Measurements from ENCODE around the gene ACSS1. TPM values are rescaled to one million over a fixed set of nuclear protein-coding genes. Genes with fewer than 3 reads are reported as not detected.

ACSS1 gene
- total RNA-seq, 2 donors from 2014 or later = 25.6 to 26.4 TPM

DNA sequence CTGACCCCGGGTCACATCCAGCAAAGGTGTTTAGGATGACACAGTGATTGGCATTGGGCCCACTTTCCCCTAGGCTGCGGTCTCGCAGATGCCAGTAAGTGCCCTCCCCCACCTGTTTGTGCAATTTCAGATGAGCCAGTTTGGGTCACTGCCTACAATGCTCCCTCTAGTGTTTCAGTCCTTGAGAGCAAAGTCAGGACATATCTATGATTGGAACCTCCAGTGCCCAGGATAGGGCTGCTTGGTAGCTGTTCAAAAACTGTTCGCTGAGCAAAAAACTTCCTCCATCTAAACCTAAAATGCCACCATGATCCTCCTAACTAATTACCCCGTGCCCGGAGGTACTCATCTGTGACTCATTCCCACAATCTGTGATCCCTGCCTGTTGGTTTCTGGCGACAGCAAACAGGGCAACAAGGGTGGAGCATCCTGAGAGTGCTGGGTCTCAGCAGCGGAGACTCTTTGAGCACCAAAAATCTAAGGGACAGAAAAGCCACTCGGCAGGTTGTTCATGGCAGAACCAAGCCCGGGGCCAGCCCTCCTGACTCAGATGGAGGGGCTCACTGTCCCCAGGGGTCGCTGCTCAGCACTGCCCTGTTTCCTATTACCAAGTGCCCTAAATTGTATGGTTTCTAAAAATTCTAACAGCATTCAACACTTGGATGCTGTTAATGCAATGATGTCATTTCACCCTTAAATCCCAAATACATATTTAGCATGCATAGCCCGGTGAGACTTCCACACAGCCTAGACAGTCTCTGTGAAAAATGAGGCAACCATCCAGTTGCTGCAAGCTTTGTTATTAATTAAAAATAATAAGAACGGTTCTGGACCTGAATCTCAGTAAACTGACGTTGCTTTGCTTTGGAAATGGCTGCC lies 19.0 kb upstream of the ACSS1 start:
- TF ChIP-seq CTCF (IDR thresholded peaks at IDR 0.05) = peak in 1 of 2 donors; percentile 35
- H3K4me3 ChIP-seq = peak overlapping the region in 1 of 2 donors; percentile 40
- peaks cover 3 to 17% of the 10 kb centered on the region in 2 donors for H3K27me3 ChIP-seq
- peaks cover 0 to 20% of the 10 kb centered on the region in 2 donors for H3K4me1 ChIP-seq
- DNase-seq (ENCODE audit: low spot score) = peak; percentile 50
- no peaks in the 10 kb centered on the region for H3K36me3 ChIP-seq
- no peak overlapping the region for H3K27ac ChIP-seq
- no peaks in the 10 kb centered on the region for H3K9me3 ChIP-seq

DNA sequence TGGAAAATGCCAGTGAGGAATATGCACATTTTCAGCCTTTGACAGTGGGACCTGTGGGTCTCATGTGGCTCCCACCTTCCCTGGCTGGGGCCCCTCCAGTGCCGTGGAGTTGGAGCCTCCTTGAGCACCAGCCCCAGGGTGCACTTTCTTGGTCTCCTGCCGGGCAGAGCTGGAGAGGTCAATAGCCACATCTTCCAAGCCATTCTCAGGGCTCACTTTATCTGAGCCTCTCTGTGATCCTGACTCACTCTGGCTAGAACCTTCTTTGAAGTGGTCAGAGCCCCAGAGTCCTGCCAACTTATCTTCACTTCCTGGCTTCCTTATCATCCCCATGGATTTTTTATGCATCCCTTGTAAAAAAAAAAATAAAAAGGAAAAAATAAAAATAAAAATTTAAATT lies 18.3 kb upstream of the ACSS1 start:
- no peak overlapping the region for H3K4me3 ChIP-seq
- H3K36me3 ChIP-seq = no peaks in the 10 kb centered on the region
- H3K27me3 ChIP-seq = peaks cover 0 to 9% of the 10 kb centered on the region in 2 donors
- no peak overlapping the region for H3K27ac ChIP-seq
- TF ChIP-seq CTCF (IDR thresholded peaks at IDR 0.05) = no peak
- H3K4me1 ChIP-seq = peaks cover 0 to 12% of the 10 kb centered on the region in 2 donors
- DNase-seq (ENCODE audit: low spot score) = peak; percentile 34
- H3K9me3 ChIP-seq = no peaks in the 10 kb centered on the region

DNA sequence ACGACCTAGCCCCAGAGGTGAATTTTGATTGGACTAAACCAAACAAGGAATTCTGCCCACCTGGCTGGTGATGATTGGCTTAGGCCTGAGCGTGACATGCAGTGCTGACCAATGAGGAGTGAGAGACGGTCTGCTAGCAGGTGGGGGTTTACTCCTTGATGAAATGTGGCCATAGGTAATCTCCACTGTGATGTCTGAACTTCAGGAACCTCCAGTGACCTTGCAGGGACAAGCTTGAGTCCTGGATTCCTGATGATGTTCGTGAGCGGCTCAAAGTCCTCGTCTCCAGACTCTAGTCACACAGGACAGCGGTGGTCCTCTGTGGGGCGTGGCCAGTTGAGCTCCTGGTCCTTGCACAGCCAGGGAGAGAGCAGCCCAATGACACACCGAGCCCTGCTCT lies 15.6 kb upstream of the ACSS1 start:
- peaks cover 0 to 3% of the 10 kb centered on the region in 2 donors for H3K27me3 ChIP-seq
- no peak overlapping the region for H3K4me3 ChIP-seq
- H3K36me3 ChIP-seq = no peaks in the 10 kb centered on the region
- TF ChIP-seq CTCF (IDR thresholded peaks at IDR 0.05) = no peak
- H3K4me1 ChIP-seq = peaks cover 0 to 10% of the 10 kb centered on the region in 2 donors
- no peaks in the 10 kb centered on the region for H3K9me3 ChIP-seq
- H3K27ac ChIP-seq = no peak overlapping the region
- DNase-seq (ENCODE audit: low spot score) = peak; percentile 56

DNA sequence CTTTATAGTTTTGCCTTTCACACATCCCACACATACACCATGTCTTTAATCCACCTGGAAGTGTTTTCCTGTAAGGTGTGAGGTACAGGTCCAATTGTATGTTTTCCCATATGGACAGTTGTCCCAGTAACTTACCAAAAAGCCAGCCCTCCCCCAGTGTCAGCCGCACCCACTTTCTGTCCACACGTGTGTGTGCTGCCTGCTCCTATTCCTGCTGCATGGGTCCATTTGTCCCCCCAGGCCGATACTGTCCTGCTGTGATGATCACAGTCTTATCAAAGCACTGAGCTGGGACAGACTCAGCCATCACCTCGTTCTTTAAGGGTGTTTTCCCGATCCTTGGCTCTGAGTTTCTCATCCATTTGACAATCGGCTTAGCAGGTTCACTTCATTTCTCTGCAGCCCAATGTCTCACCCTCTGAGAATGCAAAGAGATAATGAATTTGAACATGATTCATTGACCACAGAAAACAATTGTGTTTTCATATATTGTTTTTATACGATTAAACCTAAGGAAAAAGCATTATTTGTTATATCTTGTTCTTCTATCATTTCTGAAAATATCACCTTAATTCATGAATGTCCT lies 14.4 kb upstream of the ACSS1 start:
- TF ChIP-seq CTCF (IDR thresholded peaks at IDR 0.05) = no peak

DNA sequence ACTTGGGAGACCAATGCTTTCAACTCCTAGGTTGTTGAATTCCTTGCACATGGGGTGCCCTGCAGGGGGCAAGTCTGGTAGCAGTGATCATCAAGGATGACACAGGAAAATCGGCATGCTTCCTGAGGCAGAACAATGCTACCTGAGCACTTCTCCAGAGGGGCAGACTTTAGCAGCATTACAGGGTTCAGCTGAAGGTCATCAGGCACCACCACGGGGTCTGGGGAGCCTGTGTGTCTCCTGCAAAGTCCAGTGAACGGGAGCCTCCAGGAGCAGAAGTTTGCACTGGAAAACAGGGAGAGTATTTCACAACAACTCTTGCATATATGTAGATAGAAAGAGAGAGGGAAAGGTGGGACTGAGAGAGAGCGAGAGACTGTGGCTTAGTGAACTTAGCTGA lies 13.8 kb upstream of the ACSS1 start:
- no peaks in the 10 kb centered on the region for H3K9me3 ChIP-seq
- peaks cover 0 to 3% of the 10 kb centered on the region in 2 donors for H3K27me3 ChIP-seq
- no peaks in the 10 kb centered on the region for H3K36me3 ChIP-seq
- DNase-seq (ENCODE audit: low spot score) = peak; percentile 42
- H3K27ac ChIP-seq = no peak overlapping the region
- H3K4me1 ChIP-seq = no peaks in the 10 kb centered on the region
- no peak overlapping the region for H3K4me3 ChIP-seq
- TF ChIP-seq CTCF (IDR thresholded peaks at IDR 0.05) = no peak

More for the DNA sequence above, 14.4 kb upstream of the ACSS1 start:
- Histone ChIP-seq H3K9me3 (no peaks in the 10 kb centered on the region), H3K36me3 (no peaks in the 10 kb centered on the region), H3K27ac (no peak overlapping the region), H3K4me1 (peaks cover 0 to 2% of the 10 kb centered on the region in 2 donors), H3K27me3 (peaks cover 0 to 3% of the 10 kb centered on the region in 2 donors), H3K4me3 (no peak overlapping the region)
- peak; percentile 28 for DNase-seq (ENCODE audit: low spot score)

Measured in right atrium auricular region (tissue), 2 donors.